Adrenal gland (tissue), 12 donors: ENCODE data around the gene CEACAM8. TPM values are rescaled to one million over a fixed set of nuclear protein-coding genes. Genes with fewer than 3 reads are reported as not detected.

ENCODE experiments used
- DNase-seq, 7 donors: peaks; one replicate each; pipeline ENCODE4 v3.0.0-alpha.2; 2019 to 2020
- H3K27ac ChIP-seq, 5 donors: fragments of 200-600 bp; sonication (generic) in 4 of 5; 1 replicate in 3 of 5; 2 replicates in 2 of 5; pipeline versions ENCODE4 v1.5.1 to v1.8.0; 2016 to 2020; ENCODE audit warnings: mild to moderate bottlenecking in 1 of 5
- H3K27me3 ChIP-seq: fragments of 200-600 bp; 2 replicates; pipeline ENCODE4 v1.8.0; 2021
- H3K36me3 ChIP-seq, 2 donors: fragments of 200-600 bp; replicated peaks in 1 of 2; 1 replicate in 1 of 2; 2 replicates in 1 of 2; pipeline versions ENCODE4 v1.5.1 to v1.8.0; 2018 to 2022
- H3K4me1 ChIP-seq, 2 donors: fragments of 200-600 bp; replicated peaks in 1 of 2; 1 replicate in 1 of 2; 2 replicates in 1 of 2; pipeline versions ENCODE4 v1.5.1 to v1.8.0; 2018 to 2021
- H3K4me3 ChIP-seq, 4 donors: fragments of 200-600 bp; sonication (generic) in 3 of 4; one replicate each; pipeline ENCODE4 v1.5.1; 2016 to 2018
- H3K9me3 ChIP-seq, 3 donors: fragments of 200-600 bp; sonication (generic) in 1 of 3; replicated peaks in 1 of 3; 1 replicate in 2 of 3; 2 replicates in 1 of 3; pipeline versions ENCODE4 v1.5.1 to v1.8.0; 2016 to 2021
- CTCF ChIP-seq, 6 experiments: fragments of 450-650 bp in 4 of 6; fragments of 200-600 bp in 2 of 6; sonication (generic) in 1 of 6; IDR thresholded peaks; 1 replicate in 5 of 6; 2 replicates in 1 of 6; pipeline versions ENCODE4 v1.5.1 to v1.8.0; 2016 to 2021; ENCODE audit warnings: antibody characterized with exemption in 6 of 6, mild to moderate bottlenecking in 2 of 6, moderate library complexity in 1 of 6
- POLR2A ChIP-seq, 2 donors: fragments of 450-650 bp; IDR thresholded peaks; one replicate each; pipeline ENCODE4 v1.6.1; 2017; ENCODE audit warnings: antibody characterized with exemption in 2 of 2, mild to moderate bottlenecking in 2 of 2, moderate library complexity in 1 of 2
- WGBS, 4 donors: extraction: QIAGEN DNeasy Blood & Tissue Kit in 2 of 4; methylation state at CpG; one replicate each; pipeline versions ENCODE4 v1.1.5 to v1.1.7; 2013 to 2017; 5-methylcytosine and 5-hydroxymethylcytosine counted together
- intact Hi-C, 2 donors: fragments of 100-400 bp; cut with DNase I; formaldehyde crosslinking; loops; one replicate each; pipeline versions ENCODE4 v1.14.1 to v1.15.0; 2022 to 2023
- polyA plus RNA-seq, 3 donors: library from polyadenylated mRNA; stranded (reverse); fragments of 200-250 nt in 2 of 3; fragments of 350-450 nt in 1 of 3; fragmentation: Illumina TruSeq in 1 of 3; extraction: RNeasy Lipid Tissue Mini Kit (QIAGEN cat#74804) in 1 of 3; gene quantifications; one replicate each; pipeline ENCODE4 v1.2.3, GENCODE V29; 2013 to 2014
- total RNA-seq, 9 donors: library from RNA; depleted of rRNA in 4 of 9; stranded (reverse); fragments of >200 nt in 4 of 9; fragments of 120-200 nt in 1 of 9; fragmentation: NEBNext Ultra II Directional in 1 of 9; extraction: Animal tissue kit (Norgen Biotek cat#: 25700) in 1 of 9; gene quantifications; one replicate each; pipeline versions ENCODE4 v1.1.0 to v1.2.4, GENCODE V29; 2013 to 2023
- donor health status: healthy with polysubstance abuse.
- donor health status: Bipolar disorder and iron deficiency.
- donor health status: DM: yes; HTN: yes; CAD: no.
- donor health status: DM: no; HTN: no; CAD: no.
- donor health status: DM: no; HTN: no; CAD: no.
- donor health status: DM: yes; HTN: yes; CAD: no.

CEACAM8 gene
- total and polyA plus RNA-seq, 12 donors: 0.17 TPM; not detected in 11

GRCh38 chr19:42629191-42629590, 34.5 kb upstream of the CEACAM8 start:
- TF ChIP-seq POLR2A (IDR thresholded peaks at IDR 0.05) (no peak), CTCF (IDR thresholded peaks at IDR 0.05) (no peak)
- Histone ChIP-seq H3K27me3 (no peaks in the 10 kb centered on the region), H3K27ac (no peak overlapping the region), H3K4me3 (no peak overlapping the region), H3K4me1 (peaks cover 0 to 9% of the 10 kb centered on the region in 2 donors), H3K9me3 (no peaks in the 10 kb centered on the region), H3K36me3 (no peaks in the 10 kb centered on the region)
- intact Hi-C loops: no loop called here
- no peak for DNase-seq

GRCh38 chr19:42628411-42629140, 33.9 kb upstream of the CEACAM8 start:
- peak in 2 of 7 donors; percentile 8 to 37 for DNase-seq
- peaks cover 0 to 9% of the 10 kb centered on the region in 2 donors for H3K4me1 ChIP-seq
- H3K27me3 ChIP-seq: no peaks in the 10 kb centered on the region
- no peak overlapping the region for H3K27ac ChIP-seq
- no peaks in the 10 kb centered on the region for H3K9me3 ChIP-seq
- no peak overlapping the region for H3K4me3 ChIP-seq
- intact Hi-C loops: no loop called here
- TF ChIP-seq CTCF (IDR thresholded peaks at IDR 0.05): no peak
- no peak for TF ChIP-seq POLR2A (IDR thresholded peaks at IDR 0.05)
- no peaks in the 10 kb centered on the region for H3K36me3 ChIP-seq
- WGBS, 4 donors: 49 to 61% (median 56%) methylated on average over 2 of the region's 2 CpGs

- 54 to 73% (median 67%) methylated on average over 2 of the region's 2 CpGs for WGBS, 4 donors
- Histone ChIP-seq H3K4me3 (no peak overlapping the region), H3K27ac (no peak overlapping the region), H3K9me3 (no peaks in the 10 kb centered on the region), H3K27me3 (no peaks in the 10 kb centered on the region), H3K36me3 (no peaks in the 10 kb centered on the region), H3K4me1 (peaks cover 0 to 9% of the 10 kb centered on the region in 2 donors)
- TF ChIP-seq CTCF (IDR thresholded peaks at IDR 0.05): no peak
- no peak for TF ChIP-seq POLR2A (IDR thresholded peaks at IDR 0.05)
- intact Hi-C loops: no loop called here
- DNase-seq: no peak
These were observed 33.2 kb upstream of the CEACAM8 start for GRCh38 chr19:42627916-42628315.

GRCh38 chr19:42626181-42626580, 31.5 kb upstream of the CEACAM8 start:
- Histone ChIP-seq H3K4me3 (no peak overlapping the region), H3K36me3 (no peaks in the 10 kb centered on the region), H3K27ac (no peak overlapping the region), H3K4me1 (peaks cover 0 to 9% of the 10 kb centered on the region in 2 donors), H3K27me3 (no peaks in the 10 kb centered on the region), H3K9me3 (no peaks in the 10 kb centered on the region)
- TF ChIP-seq POLR2A (IDR thresholded peaks at IDR 0.05) (no peak), CTCF (IDR thresholded peaks at IDR 0.05) (no peak)
- intact Hi-C loops: no loop called here
- WGBS, 4 donors: 93 to 100% (median 98%) methylated on average over 1 to 2 of the region's 2 CpGs
- no peak for DNase-seq
